GM12874 (cell line): ENCODE measurements around the gene EMID1.

Experiments used
- TF ChIP-seq, protein P1 (sequence below): IDR thresholded peaks from 2 replicates; pipeline ENCODE4 v1.5.1; 2011; ENCODE audit warnings: low read depth, mild to moderate bottlenecking, control low read depth, low read length, moderate library complexity; ENCODE audit not compliant: insufficient read depth

The EMID1 gene

DNA sequence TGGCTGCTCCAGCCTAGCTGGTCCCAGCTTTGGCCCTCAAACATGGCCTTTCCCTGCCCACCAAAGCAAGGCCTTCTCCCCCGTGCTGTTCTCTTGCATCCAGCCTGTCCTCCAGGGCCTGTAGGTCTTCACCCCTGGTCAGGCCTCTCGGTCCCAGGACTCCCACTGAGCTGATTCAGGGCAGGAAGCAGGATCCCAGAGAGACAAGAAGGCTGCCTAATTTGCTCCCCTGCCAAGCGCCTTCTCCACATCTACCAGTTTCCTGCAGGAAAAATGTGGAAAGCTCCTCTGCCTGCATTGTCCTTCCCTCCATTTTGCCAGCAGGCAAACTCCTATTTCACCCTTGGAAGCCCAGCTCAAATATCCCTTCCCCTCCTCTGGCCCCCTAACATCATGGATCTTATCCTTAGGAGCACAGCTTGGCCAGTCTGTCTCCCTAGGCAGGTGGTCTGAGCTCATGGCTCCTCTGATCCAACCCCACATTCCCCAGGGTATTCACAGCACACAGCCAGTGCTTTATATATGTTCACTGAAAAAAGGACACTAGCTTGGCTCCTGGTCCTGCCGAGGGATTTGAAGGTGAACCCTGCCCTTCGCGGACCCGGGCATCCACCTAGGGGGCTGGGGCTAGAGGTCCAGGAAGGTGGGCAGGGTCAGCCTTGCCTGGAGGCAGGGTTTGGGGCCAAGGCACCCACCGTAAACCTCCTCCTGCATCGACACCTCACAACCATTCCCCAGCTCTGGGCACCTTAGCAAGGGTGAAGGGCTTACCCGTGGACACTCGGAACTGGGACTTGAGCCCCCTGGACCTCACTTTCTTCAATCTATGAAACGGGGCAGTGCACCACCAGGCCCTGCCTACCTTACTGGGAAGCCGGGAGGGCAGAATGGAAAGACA lies 61.1 kb downstream of the EMID1 start:
- TF ChIP-seq, protein P1, sequence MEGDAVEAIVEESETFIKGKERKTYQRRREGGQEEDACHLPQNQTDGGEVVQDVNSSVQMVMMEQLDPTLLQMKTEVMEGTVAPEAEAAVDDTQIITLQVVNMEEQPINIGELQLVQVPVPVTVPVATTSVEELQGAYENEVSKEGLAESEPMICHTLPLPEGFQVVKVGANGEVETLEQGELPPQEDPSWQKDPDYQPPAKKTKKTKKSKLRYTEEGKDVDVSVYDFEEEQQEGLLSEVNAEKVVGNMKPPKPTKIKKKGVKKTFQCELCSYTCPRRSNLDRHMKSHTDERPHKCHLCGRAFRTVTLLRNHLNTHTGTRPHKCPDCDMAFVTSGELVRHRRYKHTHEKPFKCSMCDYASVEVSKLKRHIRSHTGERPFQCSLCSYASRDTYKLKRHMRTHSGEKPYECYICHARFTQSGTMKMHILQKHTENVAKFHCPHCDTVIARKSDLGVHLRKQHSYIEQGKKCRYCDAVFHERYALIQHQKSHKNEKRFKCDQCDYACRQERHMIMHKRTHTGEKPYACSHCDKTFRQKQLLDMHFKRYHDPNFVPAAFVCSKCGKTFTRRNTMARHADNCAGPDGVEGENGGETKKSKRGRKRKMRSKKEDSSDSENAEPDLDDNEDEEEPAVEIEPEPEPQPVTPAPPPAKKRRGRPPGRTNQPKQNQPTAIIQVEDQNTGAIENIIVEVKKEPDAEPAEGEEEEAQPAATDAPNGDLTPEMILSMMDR, result no peak

DNA sequence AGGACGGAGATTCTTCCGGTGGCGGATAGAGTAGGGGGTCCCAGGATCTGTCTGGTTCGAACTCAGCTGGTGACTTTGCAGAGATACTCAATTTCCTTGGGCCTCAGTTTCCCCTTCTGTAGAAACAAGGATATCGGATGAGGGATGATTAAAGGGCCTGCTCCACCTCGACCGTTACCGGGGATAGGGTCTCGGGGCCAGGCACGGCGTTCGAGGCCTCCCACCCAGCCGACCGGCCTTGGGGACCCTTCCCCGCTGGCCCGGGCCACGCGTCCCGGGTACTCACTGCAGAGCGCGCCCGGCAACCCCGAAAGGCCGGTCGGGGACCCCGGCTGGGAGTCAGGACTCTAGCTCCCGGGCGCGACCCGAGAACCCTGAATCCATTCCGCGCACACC lies 61.8 kb downstream of the EMID1 start:
- TF ChIP-seq, protein P1, result no peak

DNA sequence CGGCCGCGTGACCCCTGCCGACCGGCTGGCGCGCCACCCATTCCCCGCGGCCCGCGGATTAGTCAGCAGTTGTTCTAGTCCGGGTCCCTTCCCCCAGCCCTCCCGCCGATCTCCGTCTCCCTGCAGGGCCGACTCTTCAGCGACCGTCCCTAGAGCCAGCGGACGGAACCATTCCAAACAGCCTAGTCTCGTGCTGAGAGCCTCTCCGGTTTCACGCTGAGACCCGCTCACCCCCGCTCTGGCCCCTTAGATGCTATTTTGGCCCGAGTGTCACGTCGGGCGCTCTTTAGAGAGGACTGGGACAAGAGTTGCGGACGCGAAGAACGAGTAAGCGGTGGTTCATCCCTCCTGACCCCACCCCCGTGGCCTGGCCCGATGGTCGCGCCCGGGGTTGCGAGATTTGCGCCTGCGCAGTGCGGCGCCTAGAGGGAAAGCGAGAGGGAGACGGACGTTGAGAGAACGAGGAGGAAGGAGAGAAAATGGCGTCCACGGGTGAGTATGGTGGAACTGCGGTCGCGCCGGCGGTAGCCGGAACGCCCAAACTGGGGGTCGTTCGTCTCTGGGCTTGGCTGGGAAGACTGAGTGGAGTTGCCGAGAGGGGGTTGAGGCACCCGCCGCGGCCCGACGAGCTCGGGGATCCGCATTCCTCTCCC lies 62.3 kb downstream of the EMID1 start, which contains the start of the genes EWSR1 and RHBDD3:
Gene EWSR1, plus strand, starts transcription at position 411 of the 653 bp plus-strand sequence. Its CDS starts 69 bp downstream, at position 480.
Gene RHBDD3, minus strand, starts transcription at position 124 of the 653 bp plus-strand sequence. CDS start 2,355 bp downstream, outside the sequence.
- TF ChIP-seq, protein P1, result no peak

DNA sequence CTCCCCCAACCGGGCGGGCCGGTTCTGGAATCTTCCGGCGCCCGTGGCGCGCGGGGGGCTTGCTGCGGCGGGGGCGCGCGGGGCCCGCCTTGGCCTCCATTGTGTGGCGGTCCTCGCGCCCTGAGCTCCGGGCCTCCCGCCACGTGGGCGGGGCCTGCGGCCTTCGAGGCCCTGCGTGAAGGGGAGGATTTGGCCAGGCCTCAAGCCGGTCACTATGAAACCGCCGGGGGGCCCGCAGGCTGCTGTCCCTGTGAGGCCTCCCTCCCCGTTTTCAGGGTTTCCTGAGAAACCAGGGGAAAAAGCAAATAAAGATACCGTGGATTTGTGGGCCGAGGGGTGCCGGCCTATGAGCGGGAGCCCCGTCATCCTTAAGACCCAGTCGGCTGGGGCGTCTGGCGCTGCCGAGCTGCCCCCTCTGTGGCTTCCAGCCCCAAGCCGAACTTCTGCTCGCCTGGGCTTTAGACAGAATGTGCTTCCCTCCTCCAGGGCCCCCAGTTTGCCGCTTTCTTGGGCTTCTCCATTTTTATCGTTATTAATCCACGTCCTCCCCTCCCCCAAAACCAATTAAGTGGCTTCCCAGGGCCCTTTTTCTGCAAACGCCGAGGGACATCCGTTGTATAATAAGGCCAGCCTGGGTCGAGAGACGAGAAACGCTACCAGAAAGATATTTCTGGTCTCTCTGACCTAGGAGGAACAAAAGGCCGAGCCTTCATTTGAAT lies 63.0 kb downstream of the EMID1 start:
- TF ChIP-seq, protein P1, result no peak

DNA sequence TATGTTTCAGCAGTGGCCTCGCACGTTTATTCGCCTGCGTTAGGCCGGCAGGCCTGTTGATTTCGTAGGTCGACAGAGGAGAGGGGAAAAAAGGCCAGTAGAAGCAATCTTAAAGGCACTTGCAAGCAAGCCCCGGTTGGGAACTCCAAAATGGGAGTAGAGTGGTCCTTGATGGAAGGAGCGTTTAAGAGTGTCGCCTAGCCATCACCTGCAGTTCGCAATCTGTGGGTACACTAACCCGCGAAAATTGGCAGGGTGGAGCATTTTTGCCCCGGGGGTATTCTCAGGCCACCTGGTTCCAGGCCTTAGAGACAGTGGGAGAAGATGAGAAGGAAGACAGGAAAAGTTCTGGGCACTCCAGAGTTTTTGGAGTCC lies 63.5 kb downstream of the EMID1 start:
- TF ChIP-seq, protein P1, result no peak

DNA sequence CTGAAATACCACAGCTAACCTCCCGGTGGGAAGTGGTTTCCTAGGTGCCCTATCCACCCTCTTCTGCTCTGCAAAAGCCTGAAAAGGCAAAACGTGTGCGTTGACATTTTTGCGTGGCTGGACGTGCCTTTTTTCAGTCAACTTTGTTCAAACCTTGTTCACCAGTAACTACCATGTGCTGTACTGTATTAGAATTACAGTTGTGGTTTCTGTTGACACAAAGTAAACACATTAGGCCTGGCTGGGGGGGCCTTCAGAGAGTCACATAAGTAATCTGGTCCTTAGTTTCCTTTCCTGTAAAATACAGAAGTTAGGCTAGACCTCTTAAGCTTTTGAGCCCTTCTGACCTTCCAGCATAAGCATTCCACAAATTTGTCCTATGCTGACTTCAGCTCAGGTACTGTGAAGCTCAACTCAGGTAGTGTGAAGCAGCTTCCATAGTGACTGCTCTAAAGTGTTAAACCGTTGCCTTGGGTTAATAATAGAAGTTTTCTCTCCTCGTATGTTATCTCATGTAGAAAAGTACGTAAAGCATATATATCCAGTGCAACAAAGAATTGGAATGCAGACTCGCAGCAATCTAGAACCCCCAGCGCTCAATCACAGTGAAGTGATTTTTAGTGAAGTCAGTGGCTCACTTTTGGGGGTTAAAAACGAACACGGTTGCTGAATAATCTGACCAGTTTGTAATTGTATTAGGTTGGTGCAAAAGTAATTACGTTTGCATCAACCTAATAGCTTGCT lies 64.2 kb downstream of the EMID1 start:
- TF ChIP-seq, protein P1, result no peak
